Colon (tissue), 2 donors: ENCODE measurements around the gene PAN2.
A peak's percentile ranks its signal among the peaks of the same experiment; 100 is the strongest.
"Not testable (repeated sequence)": the region's sequence is repeated elsewhere in the genome, so short reads cannot be mapped to it uniquely, and the experiment has no call there.

Source experiments
- FAIRE-seq: peaks from 2 replicates; lab custom pipeline; 2012; peaks lifted over from hg19 to GRCh38; lab: Jason Lieb, UNC
- donor health status: control.
- donor health status: control.

The PAN2 gene

GRCh38 chr12:56333679-56334489 is at the start of gene PAN2:
PAN2 (minus strand) TSS chr12:56334000; CDS start chr12:56333094, 906 bp downstream.
- no peak for FAIRE-seq

GRCh38 chr12:56382611-56383010 is 48.8 kb upstream of the PAN2 start:
- no peak for FAIRE-seq

DNA sequence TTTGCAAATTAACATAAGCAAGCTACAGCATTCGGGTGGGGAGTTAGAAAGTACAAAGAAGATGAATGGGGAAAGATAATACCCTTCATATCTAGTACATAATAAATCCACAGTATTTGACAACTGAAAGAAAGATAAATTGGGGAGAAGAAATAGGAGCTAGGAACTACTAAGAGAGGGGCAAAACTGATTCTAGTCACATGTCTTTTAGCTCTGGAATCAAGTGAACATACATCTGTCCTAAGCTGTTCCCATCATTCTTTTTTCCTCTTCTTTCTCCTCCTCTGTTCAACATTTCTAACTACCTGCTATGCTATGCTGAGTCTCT is 44.2 kb upstream of the PAN2 start:
- FAIRE-seq = no peak

GRCh38 chr12:56377310-56377988 is 43.6 kb upstream of the PAN2 start:
- FAIRE-seq = no peak

DNA sequence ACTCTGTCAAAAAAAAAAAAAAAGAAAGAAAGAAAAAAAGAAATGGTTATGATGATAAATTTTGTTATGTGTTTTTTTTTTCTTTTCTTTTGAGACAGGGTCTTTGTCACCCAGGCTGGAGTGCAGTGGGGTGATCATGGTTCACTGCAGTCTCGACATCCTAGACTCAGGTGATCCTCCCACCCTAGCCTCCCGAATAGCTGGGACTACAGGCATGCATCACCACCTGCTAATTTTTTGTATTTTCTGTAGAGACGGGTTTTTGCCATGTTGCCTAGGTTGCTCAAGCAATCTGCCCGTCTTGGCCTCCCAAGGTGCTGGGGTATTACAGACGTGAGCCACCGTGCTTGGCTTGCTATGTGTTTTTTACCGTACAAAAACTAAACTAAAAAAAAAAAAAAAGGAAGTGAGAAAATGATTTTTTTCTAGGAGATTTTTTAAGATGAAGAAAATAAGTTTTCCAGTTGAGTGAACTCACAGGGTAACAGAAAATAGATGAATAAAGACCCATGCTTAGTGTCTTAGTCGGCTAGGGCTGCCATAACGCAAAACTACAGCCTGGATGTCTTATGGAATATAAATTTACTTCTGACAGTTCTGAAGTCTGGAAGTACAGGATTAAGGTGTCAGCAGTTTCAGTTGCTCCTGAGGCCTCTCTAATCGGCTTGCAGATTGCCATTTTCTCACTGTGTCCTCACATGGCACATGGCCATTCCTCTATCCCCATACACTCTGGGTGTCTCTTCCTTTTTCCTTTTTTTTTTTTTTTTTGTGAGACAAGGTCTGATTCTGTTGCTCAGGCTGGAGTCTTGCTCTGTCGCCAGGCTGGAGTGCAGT is 42.0 kb upstream of the PAN2 start:
- FAIRE-seq = no peak

DNA sequence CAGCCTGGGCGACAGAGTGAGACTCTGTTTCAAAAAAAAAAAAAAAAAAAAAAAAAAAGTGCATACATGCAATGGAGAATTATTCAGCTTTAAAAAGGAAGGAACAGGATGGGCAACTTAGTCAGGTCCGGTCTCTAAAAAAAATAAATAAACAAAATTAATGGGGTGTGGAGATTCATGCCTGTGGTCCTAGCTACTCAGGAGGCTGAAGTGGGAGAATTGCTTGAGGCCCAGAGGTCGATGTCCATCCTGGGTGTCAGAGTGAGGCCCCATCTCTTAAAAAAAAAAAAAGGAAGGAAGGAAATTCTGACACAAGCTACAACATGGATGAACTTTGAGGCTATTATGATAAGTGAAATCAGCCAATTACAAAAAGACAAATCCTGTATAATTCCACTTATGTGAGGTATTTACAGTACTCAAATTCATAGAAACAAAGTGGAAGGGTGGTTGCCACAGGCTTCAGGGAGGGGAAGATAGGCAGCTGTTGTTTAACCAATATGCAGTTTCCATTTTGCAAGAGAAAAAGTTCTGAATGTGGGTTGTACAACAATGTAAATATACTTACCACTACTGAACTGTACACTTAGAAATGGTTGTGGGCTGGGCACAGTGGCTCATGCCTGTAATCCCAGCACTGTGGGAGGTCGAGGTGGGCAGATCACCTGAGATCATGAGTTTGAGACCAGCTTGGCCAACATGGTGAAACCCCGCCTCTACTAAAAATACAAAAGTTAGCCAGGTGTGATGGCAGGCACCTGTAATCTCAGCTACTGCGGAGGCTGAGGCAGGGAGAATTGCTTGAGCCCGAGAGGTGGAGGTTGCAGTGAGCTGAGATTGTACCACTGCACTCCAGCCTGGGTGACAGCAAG is 41.2 kb upstream of the PAN2 start:
- no peak for FAIRE-seq

- FAIRE-seq = no peak
These were observed 39.7 kb upstream of the PAN2 start for GRCh38 chr12:56373515-56373914.

DNA sequence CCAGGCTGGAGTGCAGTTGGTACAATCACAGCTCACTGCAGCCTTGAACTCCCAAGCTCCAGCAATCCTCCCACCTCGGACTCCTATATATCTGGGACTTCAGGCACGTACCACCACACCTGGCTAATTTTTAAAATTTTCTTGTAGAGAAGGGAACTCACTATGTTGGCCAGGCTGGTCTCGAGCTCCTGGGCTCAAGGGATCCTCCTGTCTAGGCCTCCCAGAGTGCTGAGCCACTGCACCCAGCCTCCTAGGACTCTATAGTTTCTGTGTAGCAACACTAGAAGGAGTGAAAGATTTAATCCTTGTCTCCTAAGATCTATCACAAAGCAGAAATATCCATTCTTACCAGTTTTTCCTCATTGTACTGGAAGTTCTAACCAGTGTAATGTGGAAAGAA is 33.1 kb upstream of the PAN2 start:
- FAIRE-seq = no peak

GRCh38 chr12:56362130-56363059 is 28.6 kb upstream of the PAN2 start, which contains the start of gene APOF:
APOF (minus strand) TSS chr12:56362857; CDS start chr12:56362745, 112 bp downstream.
- FAIRE-seq = no peak

GRCh38 chr12:56361487-56362129 is 27.8 kb upstream of the PAN2 start:
- FAIRE-seq = no peak

DNA sequence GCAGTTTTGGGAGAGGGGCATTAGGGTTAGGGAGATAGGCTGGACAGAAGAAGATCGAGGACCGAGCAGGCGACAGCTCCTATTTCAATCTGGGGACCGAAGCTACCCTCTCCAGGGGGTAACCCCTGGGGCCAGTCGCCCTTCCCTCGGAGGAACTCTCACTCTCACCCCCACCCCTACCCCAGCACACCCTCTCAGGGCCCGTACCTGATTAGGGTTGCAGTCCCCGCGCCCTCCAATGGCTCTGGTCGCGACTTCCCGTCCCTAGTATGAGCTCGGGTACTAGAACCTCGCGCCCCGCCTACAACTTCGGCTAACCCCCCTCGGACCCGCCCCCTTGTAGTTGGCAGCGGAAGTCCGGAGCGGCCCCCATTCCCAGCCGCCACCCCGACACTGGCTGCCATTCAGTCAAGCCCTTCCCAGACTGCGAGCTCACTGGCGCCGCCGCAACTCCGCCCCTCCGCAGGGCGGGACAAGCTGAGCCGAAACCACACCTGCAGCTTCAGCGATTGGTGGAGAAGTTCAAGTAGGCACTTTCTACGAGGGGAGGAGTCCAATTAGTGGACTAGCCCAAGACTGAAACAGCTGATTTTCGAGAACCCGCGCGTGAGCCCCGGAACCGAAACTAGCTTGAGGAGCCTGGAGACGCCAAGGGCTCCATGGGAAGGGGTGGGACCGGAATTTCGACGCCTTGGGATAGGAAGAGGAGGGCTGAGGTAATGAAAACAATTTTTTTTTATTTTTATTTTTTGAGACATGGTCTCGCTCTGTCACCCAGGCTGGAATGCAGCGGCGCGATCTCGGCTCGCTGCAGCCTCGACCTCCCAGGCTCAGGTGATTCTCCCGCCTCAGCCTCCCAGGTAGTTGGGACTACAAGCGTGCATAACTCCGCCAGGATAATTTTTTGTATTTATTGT is 26.3 kb upstream of the PAN2 start, which contains the start of gene STAT2:
TSS of gene STAT2 (minus strand) at position 257 of the 917 bp plus-strand sequence. CDS start 3,536 bp downstream, outside the sequence.
- FAIRE-seq = peak; percentile 95

DNA sequence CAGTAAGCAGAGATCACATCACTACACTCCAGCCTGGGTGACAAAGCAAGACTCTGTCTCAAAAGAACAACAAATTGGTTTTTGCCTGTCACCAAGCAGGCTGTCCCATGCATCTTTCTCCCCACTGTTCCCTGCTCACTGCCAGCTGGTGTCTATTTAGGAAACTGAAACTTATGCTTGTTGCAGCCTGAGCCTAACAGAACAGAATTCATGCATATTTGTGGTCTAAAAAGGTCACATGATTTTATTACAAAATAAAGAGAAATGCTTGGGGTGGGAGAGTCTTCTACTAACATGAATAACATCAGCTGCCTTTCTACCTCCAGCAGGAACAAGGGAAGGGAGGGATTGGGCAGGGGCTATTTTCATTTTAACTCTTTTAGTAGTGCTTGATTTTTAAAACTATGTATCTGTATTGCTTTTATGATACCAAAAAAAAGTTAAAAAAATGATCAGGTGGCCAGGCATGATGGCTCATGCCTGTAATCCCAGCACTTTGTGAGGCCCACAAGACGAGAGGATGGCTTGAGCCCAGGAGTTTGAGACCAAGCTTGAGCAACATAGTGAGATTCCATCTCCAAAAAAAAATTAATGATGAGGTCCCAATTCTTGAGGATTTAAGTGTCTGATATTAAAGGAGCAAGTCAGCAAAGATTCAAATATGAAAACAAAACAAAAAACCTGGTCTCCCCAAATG is 25.2 kb upstream of the PAN2 start:
- no peak for FAIRE-seq

GRCh38 chr12:56351325-56351724 is 17.5 kb upstream of the PAN2 start:
- no peak for FAIRE-seq

- no peak for FAIRE-seq
These were observed 16.9 kb upstream of the PAN2 start for GRCh38 chr12:56350662-56351061.

- FAIRE-seq = no peak
These were observed 15.0 kb upstream of the PAN2 start for GRCh38 chr12:56348776-56349175.

DNA sequence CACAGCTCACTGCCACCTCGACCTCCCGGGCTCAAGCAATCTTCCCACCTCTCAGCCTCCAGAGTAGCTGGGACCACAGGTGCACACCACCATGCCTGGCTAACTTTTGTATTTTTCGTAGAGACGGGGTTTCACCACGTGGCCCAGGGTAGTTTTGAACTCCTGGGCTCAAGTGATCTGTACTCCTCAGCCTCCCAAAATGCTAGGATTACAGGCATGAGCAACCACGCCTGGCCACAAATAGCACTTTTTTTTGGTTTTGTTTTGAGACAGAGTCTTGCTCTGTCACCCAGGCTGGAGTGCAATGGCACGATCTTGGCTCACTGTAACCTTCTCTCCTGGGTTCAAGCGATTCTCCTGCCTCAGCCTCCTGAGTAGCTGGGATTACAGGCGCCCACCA is 13.5 kb upstream of the PAN2 start:
- not testable (repeated sequence) for FAIRE-seq

DNA sequence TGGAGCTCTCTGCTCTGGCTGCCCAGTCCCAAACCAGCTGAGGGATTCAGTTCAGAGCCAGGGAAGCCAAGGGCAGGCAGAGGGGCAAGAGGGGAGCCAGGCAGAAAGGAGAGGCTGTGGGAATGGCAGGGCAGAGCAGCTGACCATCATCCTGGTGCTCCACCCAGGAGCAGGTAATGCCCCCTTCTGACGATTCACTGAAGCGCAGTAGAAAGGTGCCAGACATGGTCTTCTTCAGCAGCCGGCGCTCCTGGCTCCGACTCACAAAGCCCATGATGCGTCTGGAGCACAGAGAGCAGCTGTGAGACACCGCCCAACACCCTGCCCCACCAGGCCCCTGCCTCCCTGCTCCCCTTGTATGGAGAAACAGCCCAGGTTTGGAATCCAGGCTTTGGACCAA is 12.9 kb upstream of the PAN2 start:
- no peak for FAIRE-seq

DNA sequence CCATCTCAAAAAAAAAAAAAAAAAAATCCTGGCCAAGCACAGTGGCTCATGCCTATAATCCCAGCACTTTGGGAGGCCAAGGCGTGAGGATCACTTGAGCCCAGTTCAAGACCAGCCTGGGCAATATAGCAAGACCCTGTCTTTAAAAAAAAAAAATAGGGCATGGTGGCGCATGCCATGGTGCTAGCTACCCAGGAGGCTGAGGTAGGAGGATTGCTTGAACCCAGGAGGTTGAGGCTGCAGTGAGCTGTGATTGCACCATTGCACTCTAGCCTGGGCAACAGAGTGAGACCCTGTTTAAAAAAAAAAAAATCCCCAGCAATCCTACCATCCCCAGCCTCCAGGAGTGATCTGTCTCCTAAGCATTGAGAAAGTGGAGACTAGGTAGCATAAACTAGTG is 8.5 kb upstream of the PAN2 start:
- not testable (repeated sequence) for FAIRE-seq
